ENCODE data around the gene DNAH5.

GRCh38 chr5:13809921-13810320 lies 134.6 kb downstream of the DNAH5 start:
- TF ChIP-seq CTCF (IDR thresholded peaks at IDR 0.05) (no peak), EZH2 (IDR thresholded peaks at IDR 0.05; ENCODE audit: borderline replicate concordance, insufficient read depth, low read depth, low read length, poor library complexity, severe bottlenecking) (no peak)
